Neuron (in vitro differentiated cells): Measurements from ENCODE around the gene ITPR2.
"Not testable (repeated sequence)": the region's sequence is repeated elsewhere in the genome, so short reads cannot be mapped to it uniquely, and the experiment has no call there.

Source experiments
- H2AFZ ChIP-seq: one replicate; pipeline ENCODE4 v1.6.1; 2013; ENCODE audit warnings: low read depth, mild to moderate bottlenecking, inconsistent platforms, low read length, moderate library complexity
- H3K27me3 ChIP-seq: one replicate; pipeline ENCODE4 v1.6.1; 2013; ENCODE audit warnings: low read length; ENCODE audit not compliant: insufficient read depth
- H3K36me3 ChIP-seq: one replicate; pipeline ENCODE4 v1.6.1; 2013; ENCODE audit warnings: low read length; ENCODE audit not compliant: insufficient read depth
- H3K4me1 ChIP-seq: one replicate; pipeline ENCODE4 v1.6.1; 2013; ENCODE audit warnings: low read length; ENCODE audit not compliant: insufficient read depth
- H3K4me3 ChIP-seq: 2 replicates; pipeline ENCODE4 v1.5.1; 2013; ENCODE audit warnings: mild to moderate bottlenecking, low read length, moderate library complexity
- H3K9me3 ChIP-seq: one replicate; pipeline ENCODE4 v1.6.1; 2013; ENCODE audit warnings: low read length

Gene ITPR2

DNA sequence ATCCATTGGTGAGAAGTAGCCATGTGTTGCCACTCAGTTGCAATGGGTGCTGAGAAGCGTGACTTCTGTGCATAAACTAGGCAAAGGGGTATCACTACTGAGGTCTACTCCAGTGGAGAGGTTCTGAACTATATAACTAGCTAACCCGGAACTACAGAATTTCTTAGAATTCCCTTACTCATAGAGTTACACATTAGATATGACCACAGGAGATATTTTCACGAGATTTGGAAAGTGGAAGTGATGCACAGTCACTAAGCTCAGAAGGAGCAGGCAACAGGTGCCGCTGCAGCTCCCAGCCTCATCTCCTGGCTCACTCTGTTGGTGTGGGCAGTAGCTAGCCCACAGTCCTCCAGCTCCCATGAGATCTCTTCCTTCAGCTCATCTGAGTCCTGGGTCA is 501.0 kb downstream of the ITPR2 start:
- H3K4me1 ChIP-seq: no peaks in the 10 kb centered on the region
- H3K4me3 ChIP-seq: no peak overlapping the region
- H3K9me3 ChIP-seq: no peaks in the 10 kb centered on the region
- no peaks in the 10 kb centered on the region for H3K36me3 ChIP-seq
- no peak overlapping the region for H2AFZ ChIP-seq
- no peaks in the 10 kb centered on the region for H3K27me3 ChIP-seq

GRCh38 chr12:26331136-26331535 is 501.9 kb downstream of the ITPR2 start:
- Histone ChIP-seq H3K27me3 (no peaks in the 10 kb centered on the region), H2AFZ (no peak overlapping the region), H3K4me3 (no peak overlapping the region), H3K9me3 (no peaks in the 10 kb centered on the region), H3K4me1 (no peaks in the 10 kb centered on the region), H3K36me3 (no peaks in the 10 kb centered on the region)

DNA sequence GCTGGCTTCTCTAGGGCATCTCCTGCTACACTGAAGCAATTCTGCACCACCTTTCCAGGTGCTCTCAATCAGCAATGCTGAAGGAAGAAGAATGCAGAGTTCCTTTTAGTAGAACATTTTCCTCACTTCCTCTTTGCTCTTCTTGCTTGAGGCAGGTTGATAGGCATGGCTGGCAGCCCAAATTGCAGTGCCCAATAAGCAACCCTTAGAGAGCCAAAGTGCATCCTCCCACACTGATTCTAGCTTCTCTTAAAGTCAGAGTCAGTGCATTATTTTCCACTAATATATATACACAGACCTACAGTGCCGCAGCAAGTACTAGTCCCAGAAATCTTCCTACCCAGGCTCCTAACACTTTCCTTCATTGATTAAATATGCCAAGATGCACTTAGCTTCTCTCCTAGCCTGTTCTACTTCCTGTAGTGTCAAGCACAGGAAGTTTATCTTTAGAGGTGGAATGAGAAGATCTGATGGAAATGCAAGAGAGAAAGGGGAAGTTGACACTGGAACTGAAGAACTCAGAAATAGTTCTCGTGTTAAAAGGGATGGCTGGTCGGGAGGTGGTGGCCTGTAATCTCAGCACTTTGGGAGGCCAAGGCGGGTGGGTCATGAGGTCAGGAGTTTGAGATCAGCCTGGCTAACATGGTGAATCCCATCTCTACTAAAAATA is 504.9 kb downstream of the ITPR2 start:
- H3K36me3 ChIP-seq: no peaks in the 10 kb centered on the region
- no peaks in the 10 kb centered on the region for H3K4me1 ChIP-seq
- H2AFZ ChIP-seq: no peak overlapping the region
- H3K27me3 ChIP-seq: no peaks in the 10 kb centered on the region
- no peak overlapping the region for H3K4me3 ChIP-seq
- no peaks in the 10 kb centered on the region for H3K9me3 ChIP-seq

GRCh38 chr12:26323673-26324072 is 509.3 kb downstream of the ITPR2 start:
- H3K27me3 ChIP-seq: no peaks in the 10 kb centered on the region

DNA sequence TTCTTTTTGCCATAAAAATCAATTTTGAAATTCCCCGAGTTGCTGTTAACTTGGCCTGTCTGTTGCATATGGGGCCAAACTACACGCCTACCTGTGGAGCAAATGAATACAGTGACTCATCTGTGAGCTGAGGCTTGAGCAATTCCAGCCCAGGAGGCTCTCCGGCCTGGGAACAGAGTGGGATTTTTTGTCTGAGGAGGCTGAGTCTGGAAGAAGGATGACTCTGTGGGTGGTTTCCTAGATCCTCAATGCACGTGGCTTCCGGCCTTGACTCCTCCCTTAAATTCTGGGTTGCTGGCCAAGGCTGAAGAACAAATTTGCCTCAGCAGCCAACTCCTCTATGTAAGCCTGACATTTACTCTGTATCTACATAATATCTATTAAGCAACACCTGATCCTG is 513.5 kb downstream of the ITPR2 start:
- Histone ChIP-seq H3K36me3 (no peaks in the 10 kb centered on the region), H3K4me3 (no peak overlapping the region), H3K4me1 (peaks cover 9% of the 10 kb centered on the region), H3K9me3 (peaks cover 2% of the 10 kb centered on the region), H2AFZ (no peak overlapping the region), H3K27me3 (no peaks in the 10 kb centered on the region)

More at GRCh38 chr12:26323673-26324072, 509.3 kb downstream of the ITPR2 start:
- no peak overlapping the region for H3K4me3 ChIP-seq
- no peaks in the 10 kb centered on the region for H3K36me3 ChIP-seq
- no peaks in the 10 kb centered on the region for H3K9me3 ChIP-seq
- H2AFZ ChIP-seq: no peak overlapping the region
- H3K4me1 ChIP-seq: peaks cover 1% of the 10 kb centered on the region

DNA sequence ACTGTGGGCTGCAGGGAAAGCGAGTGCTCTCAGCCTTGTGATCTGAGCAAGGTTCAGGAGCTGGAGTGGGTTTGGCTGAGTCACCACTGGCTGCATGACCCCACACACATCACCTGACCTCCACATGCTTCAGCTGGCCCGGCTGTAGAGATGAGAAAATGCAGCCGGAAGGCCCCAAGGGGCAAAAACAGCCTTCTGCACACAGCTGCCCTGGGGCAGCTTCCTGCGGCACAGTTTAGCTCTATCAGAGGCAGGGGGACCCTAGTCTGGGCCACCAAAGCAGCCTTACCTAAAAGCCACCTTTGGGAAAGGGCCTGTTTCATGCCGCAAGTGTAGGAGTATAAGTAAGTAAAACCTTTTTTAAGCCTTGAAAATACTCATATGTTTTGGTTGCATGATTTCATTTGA is 514.3 kb downstream of the ITPR2 start:
- Histone ChIP-seq H3K27me3 (no peaks in the 10 kb centered on the region), H3K36me3 (no peaks in the 10 kb centered on the region), H3K4me1 (peaks cover 9% of the 10 kb centered on the region)

GRCh38 chr12:26317942-26318575 is 514.9 kb downstream of the ITPR2 start:
- Histone ChIP-seq H3K4me1 (peaks cover 9% of the 10 kb centered on the region), H3K9me3 (peaks cover 2% of the 10 kb centered on the region), H3K27me3 (no peaks in the 10 kb centered on the region), H3K36me3 (no peaks in the 10 kb centered on the region), H2AFZ (no peak overlapping the region), H3K4me3 (no peak overlapping the region)

More for the DNA sequence above, 514.3 kb downstream of the ITPR2 start:
- Histone ChIP-seq H2AFZ (no peak overlapping the region), H3K4me3 (no peak overlapping the region), H3K9me3 (peaks cover 2% of the 10 kb centered on the region)

DNA sequence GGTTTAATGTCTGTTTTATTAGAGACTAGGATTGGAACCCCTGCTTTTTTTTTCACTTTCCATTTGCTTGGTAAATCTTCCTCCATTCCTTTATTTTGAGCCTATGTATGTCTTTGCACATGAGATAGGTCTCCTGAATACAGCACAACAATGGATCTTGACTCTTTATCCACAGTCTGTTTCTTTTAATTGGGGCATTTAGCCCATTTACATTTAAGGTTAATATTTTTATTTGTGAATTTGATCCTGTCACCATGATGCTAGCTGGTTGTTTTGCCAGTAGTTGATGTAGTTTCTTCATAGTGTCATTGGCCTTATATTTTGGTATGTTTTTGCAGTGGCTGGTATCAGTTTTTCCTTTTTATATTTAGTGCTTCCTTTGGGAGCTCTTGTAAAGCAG is 518.9 kb downstream of the ITPR2 start:
- not testable (repeated sequence) for H3K4me1 ChIP-seq, H3K27me3 ChIP-seq, H3K9me3 ChIP-seq, H3K4me3 ChIP-seq, H3K36me3 ChIP-seq, H2AFZ ChIP-seq

DNA sequence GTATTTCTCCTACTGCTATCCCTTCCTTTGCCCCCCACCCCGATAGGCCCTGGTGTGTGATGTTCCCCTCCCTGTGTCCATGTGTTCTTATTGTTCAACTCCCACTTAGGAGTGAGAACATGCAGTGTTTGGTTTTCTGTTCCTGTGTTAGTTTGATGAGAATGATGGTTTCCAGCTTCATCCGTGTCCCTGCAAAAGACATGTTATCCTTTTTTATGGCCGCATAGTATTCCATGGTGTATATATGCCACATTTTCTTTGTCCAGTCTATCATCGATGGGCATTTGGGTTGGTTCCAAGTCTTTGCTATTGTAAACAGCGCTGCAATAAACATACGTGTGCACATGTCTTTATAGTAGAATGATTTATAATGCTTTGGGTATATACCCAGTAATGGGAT is 522.5 kb downstream of the ITPR2 start:
- not testable (repeated sequence) for H3K4me1 ChIP-seq, H3K36me3 ChIP-seq, H3K27me3 ChIP-seq, H2AFZ ChIP-seq, H3K9me3 ChIP-seq, H3K4me3 ChIP-seq

DNA sequence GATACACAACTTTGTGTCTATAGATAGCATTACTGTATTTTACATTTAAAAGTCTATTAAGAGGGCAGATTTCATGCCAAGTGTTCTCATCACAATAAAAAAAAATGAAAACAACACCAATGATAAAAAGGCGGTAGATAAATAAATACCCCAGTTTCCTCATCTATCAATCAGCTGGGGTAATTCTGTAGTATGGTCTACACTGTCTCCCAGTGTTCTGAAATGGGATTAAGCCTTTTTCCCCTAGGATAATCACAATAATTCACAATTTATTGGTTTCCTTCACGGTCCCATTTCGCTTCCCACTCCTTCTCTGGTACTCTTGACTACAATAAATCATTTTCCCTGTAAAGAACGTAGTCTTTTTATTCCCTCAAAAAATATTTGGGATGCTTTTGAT is 523.4 kb downstream of the ITPR2 start:
- H3K4me1 ChIP-seq: no peaks in the 10 kb centered on the region
- H3K36me3 ChIP-seq: no peaks in the 10 kb centered on the region
- no peak overlapping the region for H2AFZ ChIP-seq
- no peaks in the 10 kb centered on the region for H3K27me3 ChIP-seq
- H3K4me3 ChIP-seq: no peak overlapping the region
- H3K9me3 ChIP-seq: no peaks in the 10 kb centered on the region

GRCh38 chr12:26304273-26304672 is 528.7 kb downstream of the ITPR2 start:
- no peaks in the 10 kb centered on the region for H3K36me3 ChIP-seq

GRCh38 chr12:26303418-26303817 is 529.6 kb downstream of the ITPR2 start:
- H3K36me3 ChIP-seq: no peaks in the 10 kb centered on the region
- no peaks in the 10 kb centered on the region for H3K9me3 ChIP-seq
- H3K4me3 ChIP-seq: no peak overlapping the region
- no peak overlapping the region for H2AFZ ChIP-seq
- no peaks in the 10 kb centered on the region for H3K27me3 ChIP-seq
- no peaks in the 10 kb centered on the region for H3K4me1 ChIP-seq

More at GRCh38 chr12:26304273-26304672, 528.7 kb downstream of the ITPR2 start:
- Histone ChIP-seq H3K4me1 (no peaks in the 10 kb centered on the region), H3K27me3 (no peaks in the 10 kb centered on the region), H3K4me3 (no peak overlapping the region), H3K9me3 (no peaks in the 10 kb centered on the region), H2AFZ (no peak overlapping the region)

- Histone ChIP-seq H3K4me1 (no peaks in the 10 kb centered on the region), H3K9me3 (no peaks in the 10 kb centered on the region), H2AFZ (no peak overlapping the region)
Measured at GRCh38 chr12:26302776-26303175, 530.2 kb downstream of the ITPR2 start.

DNA sequence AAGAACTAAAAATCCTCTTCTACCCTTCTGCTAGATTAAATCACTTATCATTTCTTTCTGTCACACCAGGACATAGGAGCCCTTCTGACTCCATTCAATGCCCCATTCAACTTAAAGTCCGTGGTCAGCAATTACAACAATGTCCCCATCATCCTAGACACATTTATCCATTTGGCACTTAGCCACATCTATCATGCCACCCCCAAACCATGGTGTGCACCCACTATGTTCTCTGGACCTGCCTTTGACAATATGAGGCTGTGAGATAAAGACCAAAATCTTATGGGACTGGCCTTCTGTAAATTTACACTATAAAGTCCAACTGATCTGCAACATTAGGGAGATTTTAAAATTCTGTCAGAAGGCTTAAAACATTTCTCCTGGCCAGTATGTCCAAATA is 533.2 kb downstream of the ITPR2 start:
- H3K4me1 ChIP-seq: no peaks in the 10 kb centered on the region
- no peaks in the 10 kb centered on the region for H3K27me3 ChIP-seq
- H2AFZ ChIP-seq: no peak overlapping the region
- H3K36me3 ChIP-seq: no peaks in the 10 kb centered on the region
- H3K9me3 ChIP-seq: no peaks in the 10 kb centered on the region
- no peak overlapping the region for H3K4me3 ChIP-seq

More at GRCh38 chr12:26302776-26303175, 530.2 kb downstream of the ITPR2 start:
- H3K4me3 ChIP-seq: no peak overlapping the region
- H3K36me3 ChIP-seq: no peaks in the 10 kb centered on the region
- no peaks in the 10 kb centered on the region for H3K27me3 ChIP-seq
